Naive thymus-derived CD4-positive, alpha-beta T cell (primary cell): Measurements from ENCODE around the gene SYT14. TPM values are rescaled to one million over a fixed set of nuclear protein-coding genes. Genes with fewer than 3 reads are reported as not detected.
A peak's percentile ranks its signal among the peaks of the same experiment; 100 is the strongest.
"Not testable (repeated sequence)": the region's sequence is repeated elsewhere in the genome, so short reads cannot be mapped to it uniquely, and the experiment has no call there.

Experiments
- ATAC-seq: fragments of 150-1000 bp; cut with Tn5 transposase; 2 replicates; pipeline ENCODE4 v1.10.0; 2021; ENCODE audit warnings: mild to moderate bottlenecking, moderate library complexity
- CTCF ChIA-PET: fragments of 350-600 bp; sonication (Branson Sonifier 250); formaldehyde crosslinking; loops from one replicate; lab custom pipeline; 2021; ENCODE audit warnings: antibody characterized with exemption; lab: Charles Lee
- POLR2A ChIA-PET: fragments of 350-600 bp; sonication (Branson Sonifier 250); formaldehyde crosslinking; loops from one replicate; lab custom pipeline; 2021; ENCODE audit warnings: antibody characterized with exemption, inconsistent platforms; lab: Charles Lee
- DNase-seq, 9 donors: peaks; one replicate each; pipeline versions ENCODE4 v3.0.0 to v3.0.0-alpha.2; 2020 to 2022; ENCODE audit warnings: mixed read lengths in 1 of 9
- H3K27ac ChIP-seq: one replicate; pipeline ENCODE4 v1.7.0; 2013; ENCODE audit warnings: mild to moderate bottlenecking, low read depth, low read length, moderate library complexity
- H3K27me3 ChIP-seq, 2 donors: one replicate each; pipeline ENCODE4 v1.7.0; 2013; ENCODE audit warnings: low read length in 2 of 2, mild to moderate bottlenecking in 2 of 2, moderate library complexity in 2 of 2; ENCODE audit not compliant: control insufficient read depth in 2 of 2, insufficient read depth in 2 of 2
- H3K36me3 ChIP-seq, 3 experiments: 1 replicate in 2 of 3; 2 replicates in 1 of 3; pipeline ENCODE4 v1.7.0; 2013; ENCODE audit warnings: low read length in 3 of 3, mild to moderate bottlenecking in 3 of 3, moderate library complexity in 1 of 3; ENCODE audit not compliant: insufficient read depth in 3 of 3, control insufficient read depth in 2 of 3
- H3K4me1 ChIP-seq, 2 donors: one replicate each; pipeline ENCODE4 v1.7.0; 2013; ENCODE audit warnings: low read length in 2 of 2, mild to moderate bottlenecking in 2 of 2, moderate library complexity in 1 of 2; ENCODE audit not compliant: control insufficient read depth in 2 of 2, insufficient read depth in 2 of 2
- H3K4me3 ChIP-seq: 2 replicates; pipeline ENCODE4 v1.7.0; 2013; ENCODE audit warnings: mild to moderate bottlenecking, low read length
- H3K9me3 ChIP-seq, 3 experiments: 1 replicate in 2 of 3; 2 replicates in 1 of 3; pipeline ENCODE4 v1.7.0; 2013; ENCODE audit warnings: low read length in 3 of 3; ENCODE audit not compliant: control insufficient read depth in 2 of 3
- H3K27ac Mint-ChIP-seq, 9 donors: one replicate each; pipeline ENCODE4 v1.8.0; 2020 to 2022; ENCODE audit warnings: mixed read lengths in 9 of 9, mild to moderate bottlenecking in 8 of 9, moderate library complexity in 5 of 9, inconsistent platforms in 2 of 9
- H3K27me3 Mint-ChIP-seq, 5 donors: one replicate each; pipeline ENCODE4 v1.8.0; 2021 to 2022; ENCODE audit warnings: mixed read lengths in 5 of 5, mild to moderate bottlenecking in 1 of 5
- H3K36me3 Mint-ChIP-seq, 5 donors: one replicate each; pipeline ENCODE4 v1.8.0; 2020 to 2022; ENCODE audit warnings: mixed read lengths in 5 of 5, mild to moderate bottlenecking in 3 of 5, inconsistent platforms in 1 of 5
- H3K4me1 Mint-ChIP-seq, 7 donors: one replicate each; pipeline ENCODE4 v1.8.0; 2020 to 2022; ENCODE audit warnings: mixed read lengths in 7 of 7, mild to moderate bottlenecking in 3 of 7, inconsistent platforms in 1 of 7
- H3K4me3 Mint-ChIP-seq, 10 donors: one replicate each; pipeline ENCODE4 v1.8.0; 2020 to 2022; ENCODE audit warnings: mild to moderate bottlenecking in 10 of 10, mixed read lengths in 10 of 10, moderate library complexity in 6 of 10, inconsistent platforms in 2 of 10
- H3K9me3 Mint-ChIP-seq, 11 donors: one replicate each; pipeline ENCODE4 v1.8.0; 2020 to 2022; ENCODE audit warnings: mixed read lengths in 11 of 11, mild to moderate bottlenecking in 4 of 11, inconsistent platforms in 1 of 11, moderate library complexity in 1 of 11
- intact Hi-C, 2 donors: fragments of 100-400 bp; cut with micrococcal nuclease; formaldehyde crosslinking; loops; one replicate each; pipeline ENCODE4 v1.15.1; 2023
- polyA plus RNA-seq, 2 donors: library from polyadenylated mRNA; unstranded; fragments of 300-500 nt; fragmentation: Illumina TruSeq; gene quantifications; one replicate each; pipeline ENCODE4 v1.2.3, GENCODE V29; 2021
- total RNA-seq, 6 experiments: library from RNA in 5 of 6; stranded (reverse) in 5 of 6; gene quantifications; 1 replicate in 5 of 6; 2 replicates in 1 of 6; pipeline ENCODE4 v1.2.3 and lab custom pipeline; 2021 to 2026

The SYT14 gene
- total and polyA plus RNA-seq, 7 experiments from 2014 or later, result not detected

DNA sequence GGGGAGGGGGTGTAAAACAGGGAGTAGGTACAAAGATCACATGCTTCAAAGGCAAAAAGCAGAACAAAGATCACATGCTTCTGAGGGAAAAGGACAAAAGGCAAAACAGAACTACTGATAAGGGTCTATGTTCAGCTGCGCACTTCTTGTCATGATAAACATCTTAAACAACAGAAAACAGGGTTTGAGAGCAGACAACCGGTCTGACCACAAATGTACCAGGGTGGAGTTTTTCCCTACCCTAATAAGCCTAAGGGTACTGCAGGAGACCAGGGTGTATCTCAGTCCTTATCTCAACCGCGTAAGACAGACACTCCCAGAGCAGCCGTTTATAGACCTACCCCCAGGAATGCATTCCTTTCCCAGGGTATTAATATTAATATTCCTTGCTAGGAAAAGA lies 258.2 kb downstream of the SYT14 start:
- peaks cover 0 to 17% (median 6%) of the 10 kb centered on the region in 5 donors for H3K27me3 Mint-ChIP-seq
- H3K27ac Mint-ChIP-seq, DNase-seq, H3K9me3 Mint-ChIP-seq, ATAC-seq, H3K4me1 Mint-ChIP-seq, H3K9me3 ChIP-seq, CTCF ChIA-PET, H3K4me3 Mint-ChIP-seq, H3K36me3 ChIP-seq, H3K27ac ChIP-seq, H3K4me3 ChIP-seq, intact Hi-C loops, H3K27me3 ChIP-seq, H3K36me3 Mint-ChIP-seq, H3K4me1 ChIP-seq, POLR2A ChIA-PET: not testable (repeated sequence)

DNA sequence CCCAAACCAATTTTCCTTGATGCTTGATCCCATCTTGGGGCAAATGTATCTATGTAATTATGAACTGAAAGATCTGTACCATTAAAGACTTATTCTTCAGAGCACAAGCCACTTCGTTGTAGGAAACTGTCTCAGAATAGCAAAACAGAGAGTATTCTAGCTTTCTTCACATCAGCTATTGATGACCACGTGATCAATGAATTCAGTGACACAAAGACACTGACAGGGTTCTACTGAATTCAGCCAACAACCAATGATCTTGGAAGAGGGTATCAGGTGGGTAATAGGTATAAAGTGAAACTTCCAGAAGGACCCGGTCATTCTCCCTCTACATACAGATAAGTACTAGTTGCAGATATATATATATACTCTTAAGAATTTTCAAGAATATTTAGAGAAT lies 260.8 kb downstream of the SYT14 start:
- Mint-ChIP-seq H3K36me3 (peaks cover 0 to 4% (median 0%) of the 10 kb centered on the region in 5 donors), H3K27me3 (peaks cover 0 to 21% (median 6%) of the 10 kb centered on the region in 5 donors), H3K4me3 (no peak overlapping the region), H3K4me1 (no peaks in the 10 kb centered on the region), H3K9me3 (peaks cover 0 to 9% (median 1%) of the 10 kb centered on the region in 11 donors), H3K27ac (no peak overlapping the region)
- no peaks in the 10 kb centered on the region for H3K36me3 ChIP-seq
- H3K27ac ChIP-seq, result no peak overlapping the region
- H3K27me3 ChIP-seq, result no peaks in the 10 kb centered on the region
- ChIA-PET POLR2A (no interaction called here), CTCF (no interaction called here)
- intact Hi-C loops, result no loop called here
- peaks cover 0 to 4% (median 0%) of the 10 kb centered on the region in 3 experiments for H3K9me3 ChIP-seq
- DNase-seq (no peak), ATAC-seq (no peak)
- no peak overlapping the region for H3K4me3 ChIP-seq
- H3K4me1 ChIP-seq, result no peaks in the 10 kb centered on the region

DNA sequence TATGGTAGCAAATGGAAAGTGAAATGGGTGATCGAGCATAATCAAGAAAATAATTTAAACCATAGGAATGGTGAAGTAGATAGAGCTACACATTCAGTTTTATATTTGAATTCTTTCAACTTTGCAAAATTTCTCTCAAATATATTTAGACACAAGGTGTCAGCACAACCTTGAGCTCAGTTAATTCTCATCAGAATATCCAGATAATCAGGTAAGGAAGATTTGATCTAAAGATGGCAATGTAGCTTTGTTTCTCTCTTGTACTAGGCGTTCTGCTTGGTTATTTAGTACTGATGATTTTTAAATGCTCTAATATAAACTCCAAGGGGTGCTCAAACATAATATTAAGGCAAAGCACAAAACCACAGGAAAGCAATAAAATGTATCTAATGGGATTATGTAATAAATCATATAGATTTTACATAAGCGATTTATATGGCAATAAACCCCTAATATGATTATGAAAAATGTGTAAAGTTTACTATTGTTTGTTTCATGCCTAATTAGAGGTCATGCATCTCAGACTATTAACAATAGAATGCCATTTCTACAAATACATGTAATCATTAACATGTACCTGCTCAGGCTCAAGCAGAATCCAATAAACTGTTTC lies 262.2 kb downstream of the SYT14 start:
- ATAC-seq, result no peak

DNA sequence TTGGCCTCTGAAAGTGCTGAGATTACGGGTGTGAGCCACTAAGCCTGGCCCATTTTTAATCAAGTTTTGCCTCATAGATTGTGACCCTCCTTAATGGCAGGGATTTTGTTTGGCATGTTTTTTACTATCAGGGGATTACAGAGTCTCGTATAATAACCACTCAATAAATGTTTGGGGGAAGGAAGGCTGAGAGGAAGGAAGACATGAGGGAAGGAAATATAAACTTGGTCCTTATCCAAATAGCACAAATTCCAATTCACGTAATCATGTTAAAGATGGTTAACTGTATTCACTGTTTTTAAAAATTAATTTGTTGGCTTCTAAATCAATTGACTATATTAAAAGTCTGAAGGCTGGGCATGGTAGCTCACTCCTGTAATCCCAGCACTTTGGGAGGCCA lies 263.7 kb downstream of the SYT14 start:
- Histone ChIP-seq H3K4me1 (no peaks in the 10 kb centered on the region), H3K4me3 (no peak overlapping the region), H3K27ac (no peak overlapping the region), H3K9me3 (peaks cover 0 to 4% (median 0%) of the 10 kb centered on the region in 3 experiments), H3K36me3 (no peaks in the 10 kb centered on the region), H3K27me3 (no peaks in the 10 kb centered on the region)
- Mint-ChIP-seq H3K4me1 (no peaks in the 10 kb centered on the region), H3K27ac (no peak overlapping the region), H3K27me3 (peaks cover 4 to 21% (median 17%) of the 10 kb centered on the region in 5 donors), H3K9me3 (peaks cover 0 to 8% (median 0%) of the 10 kb centered on the region in 11 donors), H3K4me3 (no peak overlapping the region), H3K36me3 (no peaks in the 10 kb centered on the region)
- ChIA-PET POLR2A (no interaction called here), CTCF (no interaction called here)
- ATAC-seq, result no peak
- no peak for DNase-seq
- intact Hi-C loops, result no loop called here

More for the DNA sequence above, 262.2 kb downstream of the SYT14 start:
- Mint-ChIP-seq H3K4me1 (no peaks in the 10 kb centered on the region), H3K4me3 (no peak overlapping the region), H3K27ac (no peak overlapping the region), H3K27me3 (peaks cover 0 to 21% (median 9%) of the 10 kb centered on the region in 5 donors), H3K36me3 (peaks cover 0 to 4% (median 0%) of the 10 kb centered on the region in 5 donors), H3K9me3 (peaks cover 0 to 9% (median 1%) of the 10 kb centered on the region in 11 donors)
- intact Hi-C loops, result no loop called here
- H3K27me3 ChIP-seq, result no peaks in the 10 kb centered on the region
- H3K27ac ChIP-seq, result no peak overlapping the region
- H3K4me3 ChIP-seq, result no peak overlapping the region
- DNase-seq, result no peak
- ChIA-PET CTCF (no interaction called here), POLR2A (no interaction called here)
- peaks cover 0 to 4% (median 0%) of the 10 kb centered on the region in 3 experiments for H3K9me3 ChIP-seq
- H3K4me1 ChIP-seq, result no peaks in the 10 kb centered on the region
- no peaks in the 10 kb centered on the region for H3K36me3 ChIP-seq

DNA sequence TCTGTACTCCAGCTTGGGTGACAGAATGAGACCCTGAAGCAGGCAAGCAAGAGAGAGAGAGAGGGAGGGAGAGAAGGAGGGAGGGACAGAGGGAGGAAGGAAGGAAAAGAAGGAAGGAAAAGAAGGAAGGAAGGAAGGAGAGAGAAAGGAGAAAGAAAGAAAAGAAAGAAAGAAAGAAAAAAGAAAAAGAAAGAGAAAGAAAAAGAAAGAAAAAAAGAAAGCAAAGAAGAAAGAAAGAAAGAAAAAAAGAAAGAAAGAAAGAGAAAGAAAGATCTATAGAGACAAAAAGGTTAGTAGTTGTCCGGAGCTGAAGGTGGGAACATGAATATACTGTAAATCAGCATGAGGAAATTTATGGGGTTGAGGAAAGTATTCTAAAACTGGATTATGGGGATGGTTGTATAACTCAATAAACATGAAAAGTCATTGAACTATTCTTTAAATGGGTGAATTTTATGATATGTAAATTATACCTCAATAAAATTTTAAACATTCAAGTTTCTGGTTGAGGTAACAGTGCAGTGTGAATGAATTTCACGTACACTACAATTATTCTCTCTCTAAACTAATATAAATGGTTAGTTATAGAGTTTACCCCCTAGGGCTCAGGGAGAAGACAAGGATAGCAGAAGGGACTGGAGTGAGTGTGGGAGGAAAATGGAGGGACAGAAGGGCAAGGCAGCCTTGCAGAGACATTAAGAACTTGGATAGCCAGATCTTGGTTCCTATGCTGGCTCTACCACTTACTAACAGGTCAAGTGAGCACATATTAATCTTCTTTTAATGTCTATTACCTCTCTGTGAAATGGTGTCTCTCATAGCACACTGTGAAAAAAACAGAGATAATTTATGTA lies 269.8 kb downstream of the SYT14 start:
- ChIA-PET POLR2A (no interaction called here), CTCF (no interaction called here)
- H3K27ac Mint-ChIP-seq, result peak overlapping the region in 1 of 9 donors; percentile 68
- Histone ChIP-seq H3K27me3 (no peaks in the 10 kb centered on the region), H3K36me3 (no peaks in the 10 kb centered on the region), H3K9me3 (no peaks in the 10 kb centered on the region), H3K4me1 (no peaks in the 10 kb centered on the region), H3K4me3 (no peak overlapping the region), H3K27ac (no peak overlapping the region)
- H3K27me3 Mint-ChIP-seq, result peaks cover 0 to 28% (median 20%) of the 10 kb centered on the region in 5 donors
- H3K4me1 Mint-ChIP-seq, result no peaks in the 10 kb centered on the region
- H3K9me3 Mint-ChIP-seq, result peaks cover 0 to 11% (median 0%) of the 10 kb centered on the region in 11 donors
- DNase-seq (no peak), ATAC-seq (no peak)
- H3K36me3 Mint-ChIP-seq, result no peaks in the 10 kb centered on the region
- intact Hi-C loops, result no loop called here
- H3K4me3 Mint-ChIP-seq, result no peak overlapping the region

DNA sequence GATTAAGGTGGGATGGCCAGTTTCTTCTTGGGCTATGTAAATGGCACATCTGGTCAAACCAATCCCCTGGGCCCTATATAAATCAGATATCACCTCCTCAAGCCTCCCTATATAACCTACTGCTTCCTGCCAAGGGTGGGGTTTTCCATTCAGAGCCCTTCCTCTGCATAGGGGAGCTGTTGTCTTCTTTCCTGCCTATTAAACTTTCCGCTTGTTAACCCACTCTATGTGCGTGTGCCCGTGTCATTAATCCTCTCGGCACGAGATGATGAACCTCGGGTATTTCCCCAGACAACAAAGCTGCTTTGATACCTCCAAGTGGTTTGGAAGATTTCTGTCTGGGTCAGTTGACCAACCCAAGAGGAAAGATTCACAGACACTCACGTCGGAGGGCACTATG lies 275.3 kb downstream of the SYT14 start:
- ATAC-seq (no peak), DNase-seq (no peak)
- Mint-ChIP-seq H3K9me3 (peaks cover 0 to 11% (median 0%) of the 10 kb centered on the region in 11 donors), H3K4me1 (no peaks in the 10 kb centered on the region), H3K4me3 (no peak overlapping the region), H3K27me3 (peaks cover 9 to 33% (median 19%) of the 10 kb centered on the region in 5 donors), H3K36me3 (no peaks in the 10 kb centered on the region), H3K27ac (no peak overlapping the region)
- Histone ChIP-seq H3K4me3 (no peak overlapping the region), H3K9me3 (no peaks in the 10 kb centered on the region), H3K36me3 (no peaks in the 10 kb centered on the region), H3K4me1 (no peaks in the 10 kb centered on the region), H3K27me3 (no peaks in the 10 kb centered on the region), H3K27ac (no peak overlapping the region)
- ChIA-PET CTCF (no interaction called here), POLR2A (no interaction called here)
- intact Hi-C loops, result no loop called here
